PC-3 (cell line): ENCODE data around the gene SPRR2B. TPM values are rescaled to one million over a fixed set of nuclear protein-coding genes. Genes with fewer than 3 reads are reported as not detected.
"Not testable (repeated sequence)": the region's sequence is repeated elsewhere in the genome, so short reads cannot be mapped to it uniquely, and the experiment has no call there.

Experiments
- ATAC-seq: fragments of 200-7000 bp; cut with Tn5 transposase; 2 replicates; pipeline ENCODE4 v1.9.1; 2020; ENCODE audit warnings: mild to moderate bottlenecking, moderate library complexity
- BruUV-seq: library from RNA; stranded (reverse); fragments of 400-500 nt; replicated peaks from 2 replicates; lab custom pipeline; 2021; lab: Mats Ljungman, UMichigan
- CTCF ChIA-PET: fragments of 300-600 bp; sonication (Branson Sonifier 250); formaldehyde crosslinking; loops from one replicate; lab custom pipeline; 2022; ENCODE audit warnings: antibody characterized with exemption; lab: Charles Lee
- POLR2A ChIA-PET: fragments of 300-600 bp; sonication (Branson Sonifier 250); formaldehyde crosslinking; loops from one replicate; lab custom pipeline; 2022; ENCODE audit warnings: antibody characterized with exemption; ENCODE audit not compliant: unreplicated experiment; lab: Charles Lee
- DNase-seq: peaks from one replicate; pipeline ENCODE4 v3.0.0-alpha.2; 2015
- H2AFZ ChIP-seq: fragments of 300-600 bp; sonication (generic); 2 replicates; pipeline ENCODE4 v1.6.0; 2016; ENCODE audit warnings: antibody characterized with exemption, low read length
- H3F3A ChIP-seq: fragments of 300-600 bp; sonication (generic); one replicate; pipeline ENCODE4 v1.6.0; 2017; ENCODE audit warnings: antibody characterized with exemption, low read length, control low read depth, mild to moderate bottlenecking; ENCODE audit not compliant: unreplicated experiment
- H3K27ac ChIP-seq: fragments of 300-600 bp; sonication (generic); 2 replicates; pipeline ENCODE4 v1.5.1; 2016; ENCODE audit warnings: mild to moderate bottlenecking, low read length
- H3K27me3 ChIP-seq: fragments of 300-600 bp; sonication (generic); 2 replicates; pipeline ENCODE4 v1.6.1; 2016; ENCODE audit warnings: low read length, mixed read lengths
- H3K36me3 ChIP-seq: fragments of 300-600 bp; sonication (generic); 2 replicates; pipeline ENCODE4 v1.6.1; 2016; ENCODE audit warnings: low read depth, mixed run types, low read length, mixed read lengths
- H3K4me1 ChIP-seq: fragments of 300-600 bp; sonication (generic); 2 replicates; pipeline ENCODE4 v1.5.1; 2016; ENCODE audit warnings: low read length; ENCODE audit not compliant: insufficient read depth
- H3K4me2 ChIP-seq: fragments of 300-600 bp; sonication (generic); 2 replicates; pipeline ENCODE4 v1.6.0; 2016; ENCODE audit warnings: low read length
- H3K4me3 ChIP-seq: fragments of 300-600 bp; sonication (generic); 2 replicates; pipeline ENCODE4 v1.5.1; 2016; ENCODE audit warnings: mild to moderate bottlenecking, low read length, mixed read lengths
- H3K79me2 ChIP-seq: fragments of 300-600 bp; sonication (generic); 2 replicates; pipeline ENCODE4 v1.6.1; 2017; ENCODE audit warnings: low read length, mixed read lengths
- H3K9ac ChIP-seq: fragments of 300-600 bp; sonication (generic); 2 replicates; pipeline ENCODE4 v1.6.0; 2016; ENCODE audit warnings: mild to moderate bottlenecking, low read length
- H3K9me2 ChIP-seq: fragments of 300-600 bp; sonication (generic); replicated peaks from 2 replicates; pipeline ENCODE4 v1.6.1; 2016; ENCODE audit warnings: mixed run types, low read length, mixed read lengths
- H3K9me3 ChIP-seq: fragments of 300-600 bp; sonication (generic); 2 replicates; pipeline ENCODE4 v1.6.1; 2016; ENCODE audit warnings: low read length, mixed read lengths
- H4K20me1 ChIP-seq: fragments of 300-600 bp; sonication (generic); 2 replicates; pipeline ENCODE4 v1.6.1; 2016; ENCODE audit warnings: low read length, mixed read lengths
- intact Hi-C: fragments of 100-400 bp; cut with micrococcal nuclease; formaldehyde crosslinking; loops from 2 replicates; pipeline ENCODE4 v1.9.0; 2023
- total RNA-seq: library from RNA; depleted of rRNA; stranded (reverse); fragments of >200 nt; gene quantifications from 2 replicates; pipeline ENCODE4 v1.2.3, GENCODE V29; 2014; rRNA removed

SPRR2B gene
- total RNA-seq, 1 experiment from 2014 or later, result not detected

DNA sequence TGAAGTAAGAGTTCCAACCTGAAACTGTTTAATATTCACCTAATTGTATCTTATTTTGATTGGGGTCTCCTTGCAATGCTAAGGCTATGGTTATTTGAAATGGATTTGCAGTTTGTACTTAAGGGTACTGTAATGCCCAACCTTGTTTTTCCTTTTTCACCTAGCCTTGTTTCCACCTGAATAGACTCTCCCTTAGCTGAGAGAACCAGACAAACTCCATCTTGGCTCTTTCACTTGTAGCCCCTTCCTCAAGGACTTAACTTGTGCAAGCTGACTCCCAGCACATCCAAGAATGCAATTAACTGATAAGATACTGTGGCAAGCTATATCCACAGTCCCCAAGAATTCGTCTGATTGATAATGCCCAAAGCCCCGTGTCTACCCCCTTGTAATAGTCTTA is 49.6 kb downstream of the SPRR2B start:
- BruUV-seq, DNase-seq, H3K9me2 ChIP-seq, H3K36me3 ChIP-seq, H3K27ac ChIP-seq, H2AFZ ChIP-seq, intact Hi-C loops, H3F3A ChIP-seq, H3K4me1 ChIP-seq, H3K4me3 ChIP-seq, H3K9ac ChIP-seq, CTCF ChIA-PET, H3K9me3 ChIP-seq, H3K4me2 ChIP-seq, ATAC-seq, H3K79me2 ChIP-seq, H4K20me1 ChIP-seq: not testable (repeated sequence)
- H3K27me3 ChIP-seq, result peaks cover 35% of the 10 kb centered on the region; the same call in 1 of the 2 replicates
- POLR2A ChIA-PET, result interaction anchor here (0.5 kb wide), 1 partner anchor 11 kb away, joined by 3 read pairs; no protein-coding TSS in a partner anchor

Other genes with a start within 250 kb of the SPRR2B start
- gene LCE1A, start 244.1 kb downstream of the SPRR2B start, total RNA-seq, result not detected in 2 replicates
- not detected in 2 replicates for gene LCE6A, start 228.8 kb downstream of the SPRR2B start, total RNA-seq
- not detected in 2 replicates for gene LCE7A, start 211.6 kb downstream of the SPRR2B start, total RNA-seq
- not detected in 2 replicates for gene SMCP, start 193.3 kb downstream of the SPRR2B start, total RNA-seq
- 0.55 and 1.0 TPM in 2 replicates for gene IVL, start 163.1 kb downstream of the SPRR2B start, total RNA-seq
- gene SPRR5, start 124.4 kb downstream of the SPRR2B start, total RNA-seq, result not detected in 2 replicates
- gene SPRR4, start 101.0 kb downstream of the SPRR2B start, total RNA-seq, result not detected in 2 replicates
- not detected in 2 replicates for gene SPRR1A, start 87.5 kb downstream of the SPRR2B start, total RNA-seq
- 0.51 TPM in 1 of 2 replicates, not detected in the other for gene SPRR3, start 69.9 kb downstream of the SPRR2B start, total RNA-seq
- not detected in 2 replicates for gene SPRR1B, start 40.4 kb downstream of the SPRR2B start, total RNA-seq
- gene SPRR2D, start 30.5 kb downstream of the SPRR2B start, total RNA-seq, result not detected in 2 replicates
- gene SPRR2A, start 14.1 kb downstream of the SPRR2B start, total RNA-seq, result not detected in 2 replicates
- gene SPRR2E, start 22.9 kb upstream of the SPRR2B start, total RNA-seq, result not detected in 2 replicates
- gene SPRR2F, start 41.9 kb upstream of the SPRR2B start, total RNA-seq, result not detected in 2 replicates
- gene SPRR2G, start 79.3 kb upstream of the SPRR2B start, total RNA-seq, result not detected in 2 replicates
- not detected in 2 replicates for gene LELP1, start 131.8 kb upstream of the SPRR2B start, total RNA-seq
- not detected in 2 replicates for gene PRR9, start 146.0 kb upstream of the SPRR2B start, total RNA-seq
- gene LORICRIN, start 188.1 kb upstream of the SPRR2B start, total RNA-seq, result not detected in 2 replicates
- gene PGLYRP3, start 241.3 kb upstream of the SPRR2B start, total RNA-seq, result not detected in 2 replicates